NCI-H146 treated with DMSO at 0.1 percent for 48 hours (cell line): Measurements from ENCODE around the gene PRF1.
"Not testable (repeated sequence)": the region's sequence is repeated elsewhere in the genome, so short reads cannot be mapped to it uniquely, and the experiment has no call there.

ENCODE experiments used
- DNase-seq: peaks from one replicate; lab custom pipeline; 2025; ENCODE audit not compliant: unreplicated experiment; lab: John Stamatoyannopoulos, UW

The PRF1 gene

DNA sequence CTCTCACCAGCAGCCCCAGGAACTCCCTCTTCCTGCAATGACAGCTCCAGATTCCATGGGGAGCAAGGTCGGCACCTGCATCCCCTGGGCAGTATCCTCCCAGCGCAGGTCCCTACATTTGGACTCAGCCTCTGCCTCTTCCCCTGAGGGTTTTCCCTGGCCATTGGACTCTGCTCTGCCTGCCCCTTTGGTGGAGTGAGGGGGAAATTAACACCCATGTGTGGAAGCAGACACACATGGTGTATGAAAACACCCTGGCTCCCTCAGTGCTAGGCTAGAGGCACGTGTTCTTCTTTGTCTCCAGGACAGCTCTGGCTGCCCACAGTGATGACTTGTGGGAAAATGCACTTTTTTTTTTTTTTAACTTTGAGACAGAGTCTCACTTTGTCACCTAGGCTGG, 8.4 kb downstream of the PRF1 start:
- DNase-seq, result no peak

DNA sequence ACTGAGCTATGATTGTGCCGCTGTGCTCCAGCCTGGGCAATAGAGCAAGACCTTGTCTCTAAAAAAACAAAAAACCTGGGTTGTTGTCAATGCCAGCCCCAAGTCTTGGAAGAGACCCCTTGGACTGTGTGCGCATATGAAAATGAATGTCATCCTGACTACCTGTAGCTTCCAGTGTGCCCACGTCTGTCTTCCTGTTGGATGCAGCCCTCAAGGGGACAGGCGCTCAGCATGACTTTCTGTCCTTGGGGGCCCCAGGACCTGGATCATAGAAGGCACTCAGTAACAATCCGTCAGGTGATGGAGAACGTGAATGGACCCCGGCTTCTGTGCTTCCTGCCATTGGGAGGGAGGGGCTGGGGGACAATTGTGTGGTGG, 9.0 kb downstream of the PRF1 start:
- DNase-seq, result no peak

DNA sequence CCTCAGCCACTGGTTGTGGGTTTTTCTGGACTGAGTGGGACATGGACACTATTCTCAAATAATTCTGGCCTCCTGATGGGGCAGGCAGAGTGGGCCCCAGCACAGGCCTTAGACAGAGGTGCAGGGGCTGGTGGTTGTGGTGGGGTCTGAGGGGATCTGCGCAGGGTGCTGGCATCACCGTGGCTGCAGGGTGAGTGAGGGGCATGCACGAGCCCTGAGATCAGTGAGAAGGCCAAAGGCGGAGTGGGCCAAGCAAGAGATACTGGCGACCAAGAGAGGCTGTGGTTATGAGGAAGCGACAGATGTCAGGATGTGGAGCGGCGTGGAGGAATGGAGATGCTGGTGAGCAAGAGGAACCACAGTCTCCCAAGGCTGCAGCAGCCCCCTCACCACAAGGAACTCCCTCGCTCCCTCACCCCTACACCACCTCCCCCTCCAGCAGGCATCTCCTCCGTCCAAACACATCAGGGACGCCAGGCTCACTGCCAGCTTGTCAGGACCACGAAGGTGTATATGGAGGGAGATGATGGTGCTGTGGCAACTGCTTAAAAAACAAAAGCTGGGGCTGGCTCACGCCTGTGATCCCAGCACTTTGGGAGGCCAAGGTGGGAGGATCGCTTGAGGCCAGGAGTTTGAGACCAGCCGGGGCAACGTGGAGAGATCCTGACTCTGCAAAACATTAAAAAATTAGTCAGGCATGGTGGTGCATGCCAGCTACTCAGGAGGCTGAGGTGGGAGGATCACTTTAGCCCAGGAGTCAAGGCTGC, 9.6 kb downstream of the PRF1 start:
- DNase-seq, result no peak

DNA sequence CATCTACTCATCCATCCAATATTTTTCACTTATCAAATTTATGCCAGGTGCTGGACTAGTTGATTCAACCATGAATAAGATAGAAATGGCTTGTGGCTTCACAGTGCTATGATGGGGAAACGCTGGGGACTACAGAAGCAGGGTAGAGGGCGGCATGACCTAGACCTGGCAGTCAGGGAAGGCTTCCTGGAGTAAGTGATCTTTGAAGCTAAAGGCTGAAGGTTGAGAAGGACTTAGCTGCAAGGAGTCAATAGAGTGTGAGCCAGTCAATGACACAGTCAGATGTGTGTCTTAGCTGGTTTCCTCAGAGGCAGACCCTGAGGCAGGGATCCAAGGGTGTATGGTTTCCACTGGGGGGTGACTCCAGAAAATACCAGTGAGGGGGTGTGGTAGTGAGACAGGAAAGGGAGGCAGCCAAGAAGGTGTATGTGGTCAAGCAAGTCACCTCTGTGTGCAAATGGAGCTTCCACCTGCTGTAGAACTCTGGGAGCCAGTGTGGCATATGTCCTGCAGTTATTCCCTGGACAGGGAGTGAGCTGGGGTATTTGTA, 10.3 kb downstream of the PRF1 start:
- no peak for DNase-seq

DNA sequence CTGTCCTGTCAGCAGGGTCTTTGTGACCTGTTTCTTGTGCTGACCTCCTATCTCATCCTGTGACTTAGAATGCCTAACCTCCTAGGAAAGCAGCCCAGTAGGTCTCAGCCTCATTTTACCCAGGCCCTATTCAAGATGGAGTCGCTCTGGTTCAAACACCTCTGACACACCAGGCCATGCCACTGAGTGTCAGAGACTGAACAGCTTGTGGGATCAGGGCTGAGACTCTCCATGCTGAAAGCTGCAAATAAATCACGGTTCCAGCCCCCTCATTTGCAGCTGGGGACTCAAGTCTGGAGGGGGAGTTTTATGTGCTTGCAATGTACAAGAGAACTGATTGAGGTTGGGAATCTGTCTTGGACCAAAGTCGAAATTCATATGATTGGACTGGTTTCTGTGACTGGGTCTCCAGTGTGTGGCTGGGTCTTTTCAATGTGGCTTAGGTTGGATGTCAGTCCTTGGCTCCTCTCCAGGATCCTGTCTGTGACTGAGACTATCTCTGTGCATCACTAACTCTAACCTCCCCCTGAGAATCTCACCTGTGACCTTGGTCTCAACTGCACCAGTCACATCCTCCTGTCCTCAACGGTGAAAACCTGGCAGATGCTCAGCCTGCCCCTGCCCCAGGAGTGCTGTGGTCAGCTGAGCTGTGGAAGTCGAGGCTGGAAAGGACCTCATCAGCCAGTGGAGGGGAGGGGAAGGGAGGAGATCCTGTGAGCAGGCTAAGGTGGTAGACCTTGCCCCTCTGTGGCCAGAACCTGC, 11.7 kb downstream of the PRF1 start:
- no peak for DNase-seq

DNA sequence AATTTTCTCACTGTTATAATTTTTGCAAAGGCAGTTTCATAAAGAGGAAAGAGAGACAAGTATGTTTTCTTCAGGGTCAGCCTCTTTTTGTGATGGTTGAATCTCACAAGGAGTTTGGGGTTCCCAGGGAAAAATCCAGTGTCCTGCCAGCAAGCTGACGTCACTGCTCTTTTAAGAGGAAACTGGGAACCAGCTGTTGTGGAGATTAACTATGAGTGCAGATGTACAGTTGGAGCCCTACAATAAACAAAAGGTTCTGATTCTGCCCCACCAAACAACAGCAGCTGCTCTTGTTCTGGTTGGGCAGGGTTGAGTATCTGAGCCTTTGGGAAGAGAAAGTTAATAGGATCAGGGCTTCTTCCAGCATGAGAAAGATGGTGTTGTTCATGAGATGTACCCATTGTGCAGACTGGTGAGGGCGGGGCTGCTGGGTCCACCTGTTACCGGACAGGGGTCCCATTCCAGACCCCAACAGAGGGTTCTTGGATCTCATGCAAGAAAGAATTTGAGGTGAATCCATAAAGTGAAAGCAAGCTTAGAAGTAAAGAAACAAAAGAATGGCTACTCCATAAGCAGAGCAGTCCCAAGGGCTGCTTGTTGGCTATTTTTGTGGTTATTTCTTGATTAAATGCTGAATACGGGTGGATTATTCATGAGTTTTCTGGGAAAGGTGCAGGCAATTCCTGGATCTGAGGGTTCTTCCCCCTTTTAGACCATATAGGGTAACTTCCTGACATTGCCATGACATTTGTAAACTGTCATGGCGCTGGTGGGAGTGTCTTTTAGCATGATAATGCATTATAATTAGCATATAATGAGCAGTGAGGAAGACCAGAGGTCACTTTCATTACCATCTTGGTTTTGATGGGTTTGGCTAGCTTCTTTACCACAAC, 12.5 kb downstream of the PRF1 start:
- DNase-seq, result no peak

DNA sequence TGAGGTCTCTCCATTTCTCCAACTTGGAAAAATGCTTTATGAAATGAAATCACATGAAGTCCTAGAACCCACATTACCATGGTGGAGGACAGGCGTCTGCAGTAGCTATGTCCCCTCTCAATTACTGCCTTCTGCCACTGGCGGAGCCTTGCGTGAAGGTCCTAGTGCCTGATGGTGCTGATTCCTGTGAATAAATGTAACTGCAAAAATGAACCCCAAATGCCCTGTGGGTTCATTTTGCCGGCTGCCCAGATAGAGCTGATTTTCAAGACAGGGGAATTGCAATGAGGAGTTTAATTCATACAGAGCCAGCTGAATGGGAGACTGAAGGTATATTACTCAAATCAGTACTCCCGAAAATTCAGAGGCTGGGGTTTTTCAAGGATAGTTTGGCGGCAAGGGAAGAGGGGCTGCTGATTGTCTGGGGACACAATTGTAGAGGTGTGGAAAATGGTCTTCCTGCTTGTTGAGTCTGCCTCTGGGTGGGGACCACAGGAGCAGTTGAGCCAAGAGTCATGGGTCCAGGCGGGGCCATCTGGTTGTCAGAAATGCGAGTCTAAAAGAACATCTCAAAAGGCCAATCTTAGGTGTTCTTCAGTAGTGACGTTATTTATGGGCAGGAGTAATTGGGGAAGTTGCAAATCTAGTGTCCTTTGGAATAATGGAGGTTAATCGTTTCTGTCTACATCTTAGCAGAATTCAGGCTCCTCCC, 13.5 kb downstream of the PRF1 start:
- DNase-seq, result no peak

DNA sequence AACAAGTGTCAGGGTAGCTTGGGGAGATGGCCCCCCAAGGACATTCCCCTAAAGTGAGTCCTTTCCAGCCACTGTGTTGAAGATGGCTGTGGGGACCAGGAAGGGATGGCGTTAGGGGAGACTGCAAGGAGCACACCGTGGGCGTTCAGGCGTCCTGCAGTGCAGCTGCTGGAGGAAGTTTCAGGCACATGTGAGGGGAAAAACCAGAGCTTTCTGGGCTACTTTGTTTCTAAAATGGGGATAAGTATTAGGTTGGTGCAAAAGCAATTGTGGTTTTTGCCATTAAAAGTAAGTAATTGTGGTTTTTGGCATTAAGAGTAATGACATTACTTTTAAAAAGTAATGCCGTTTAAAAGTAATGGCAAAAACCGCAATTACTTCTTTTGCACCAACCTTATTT, 14.3 kb downstream of the PRF1 start:
- DNase-seq, result no peak

DNA sequence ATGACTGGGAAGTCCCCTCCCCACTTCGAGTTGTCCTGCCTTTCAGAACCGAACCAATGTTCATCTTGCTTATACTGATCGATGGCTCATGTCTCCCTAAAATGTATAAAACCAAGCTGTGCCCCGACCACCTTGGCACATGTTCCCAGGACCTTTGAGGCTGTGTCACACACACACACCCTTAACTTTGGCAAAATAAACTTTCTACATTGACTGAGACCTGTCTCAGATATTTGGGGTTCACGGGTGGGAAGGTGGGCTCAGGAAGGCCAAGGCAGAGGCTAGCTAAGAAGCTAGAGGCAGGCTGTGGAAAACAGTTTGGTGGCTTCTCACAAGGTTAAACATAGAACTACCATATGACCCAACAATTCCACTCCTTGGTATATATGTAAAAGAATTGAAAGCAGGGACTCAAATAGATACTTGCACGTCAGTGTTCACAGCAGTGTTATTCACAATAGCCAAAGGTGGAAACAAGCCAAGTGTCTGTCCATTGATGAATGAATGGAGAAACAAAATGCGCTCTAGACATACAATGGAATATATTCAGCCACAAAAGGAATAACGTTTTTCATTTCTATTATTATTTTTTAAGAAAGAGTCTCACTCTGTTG, 15.4 kb downstream of the PRF1 start:
- DNase-seq, result no peak

DNA sequence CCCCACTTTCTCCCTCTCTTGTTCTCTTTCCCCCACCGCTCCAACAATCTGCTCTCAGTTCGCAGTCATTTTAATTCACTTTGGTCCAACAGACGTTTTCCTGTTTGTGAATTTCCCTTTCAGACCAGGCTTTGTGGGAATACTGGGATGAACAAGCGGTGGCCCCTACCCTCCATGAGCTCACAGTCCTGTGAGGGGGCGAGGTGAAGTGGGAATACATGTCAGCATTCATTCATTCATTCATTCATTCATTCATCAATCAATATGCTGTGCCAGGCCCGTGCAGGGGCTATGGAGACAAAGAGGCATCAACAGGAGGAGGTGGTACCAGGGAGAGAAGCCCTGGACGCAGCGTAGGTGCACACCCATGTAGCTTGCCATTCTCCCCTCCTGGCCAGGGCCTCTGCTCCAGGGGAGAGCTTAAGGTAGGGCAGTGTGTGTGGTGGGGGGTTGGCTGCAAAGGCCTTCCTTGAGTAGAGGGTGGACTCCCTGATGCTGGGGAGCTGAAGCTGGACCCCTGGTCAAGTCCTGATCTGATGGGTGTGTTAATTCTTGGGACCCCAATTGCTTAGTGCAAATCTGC, 16.1 kb downstream of the PRF1 start:
- DNase-seq, result no peak

DNA sequence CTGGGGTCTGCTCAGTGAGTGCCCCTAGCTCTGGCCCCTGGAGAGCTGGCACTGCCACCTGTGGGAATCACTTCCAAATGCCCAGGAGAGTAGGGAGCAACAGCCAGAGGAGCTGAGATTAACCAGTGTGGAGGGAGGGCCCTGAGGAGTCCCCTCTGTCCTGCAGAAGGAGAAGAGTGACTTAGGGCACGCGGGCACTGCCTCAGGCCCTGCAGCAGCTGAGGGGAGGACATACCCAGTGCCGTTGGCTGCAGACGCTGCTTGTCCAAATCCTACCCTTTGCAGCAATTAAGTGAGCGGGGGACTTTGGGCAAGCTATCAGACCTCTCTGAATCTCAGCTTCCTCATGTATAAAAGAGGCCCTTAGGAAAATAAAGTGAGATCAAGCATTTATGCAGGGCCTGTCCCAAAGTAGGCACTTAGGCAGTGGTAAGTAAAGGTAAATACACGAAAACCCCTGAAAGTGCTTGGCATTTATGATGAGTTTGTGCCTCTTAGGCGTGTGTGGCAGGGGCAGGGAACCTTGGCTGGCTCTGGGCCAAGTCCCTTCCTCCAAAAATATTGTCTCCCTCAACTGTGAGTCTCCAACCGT, 16.9 kb downstream of the PRF1 start:
- DNase-seq, result no peak

DNA sequence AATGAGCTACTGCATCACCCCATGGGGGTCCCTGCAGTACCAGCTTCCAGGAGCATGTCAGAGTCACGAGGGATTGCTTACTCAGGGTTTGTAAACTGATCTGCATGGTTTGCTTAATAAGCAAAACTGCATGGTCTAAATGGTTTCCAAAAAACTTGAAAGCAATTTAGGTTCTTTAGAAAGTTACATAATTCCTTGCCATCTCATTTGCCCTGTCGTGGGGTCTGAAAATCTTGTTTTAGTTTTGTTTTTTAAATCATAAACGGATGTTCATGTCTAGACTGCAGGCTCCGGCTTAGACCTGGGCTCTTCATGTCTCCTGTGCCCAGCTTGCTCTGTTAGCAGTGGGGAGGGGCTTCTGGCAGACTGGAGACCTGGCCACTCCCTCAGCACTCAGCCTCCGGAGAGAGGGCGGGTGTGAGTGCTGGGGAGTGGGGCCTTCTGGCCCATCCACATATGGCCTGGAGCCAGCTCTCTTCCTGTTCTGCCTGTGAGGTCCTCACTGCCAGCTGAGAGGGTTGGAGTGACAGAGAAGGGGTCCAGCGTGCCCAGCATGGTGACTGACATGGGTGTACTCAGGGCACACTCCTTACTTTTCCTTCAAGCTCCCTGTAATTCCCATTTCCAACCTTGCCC, 17.5 kb downstream of the PRF1 start:
- DNase-seq, result peak; percentile 81

DNA sequence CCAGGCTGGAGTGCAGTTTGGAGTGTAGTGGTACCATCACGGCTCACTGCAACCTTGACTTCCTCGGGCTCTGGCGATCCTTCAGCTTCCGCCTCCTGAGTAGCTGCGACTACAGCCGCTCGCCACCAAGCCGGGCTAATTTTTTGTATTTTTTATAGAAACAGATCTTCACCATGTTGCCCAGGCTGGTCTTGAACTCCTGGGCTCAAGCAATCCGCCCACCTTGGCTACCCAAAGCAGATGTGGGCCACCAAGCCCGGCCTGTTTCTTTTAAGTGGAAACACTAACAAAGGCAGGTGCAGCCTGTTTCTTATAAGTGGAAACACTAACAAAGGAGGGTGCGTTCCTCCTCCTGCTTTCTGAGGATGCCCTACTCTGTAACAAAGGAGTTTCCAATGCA, 18.2 kb downstream of the PRF1 start:
- DNase-seq, result no peak

DNA sequence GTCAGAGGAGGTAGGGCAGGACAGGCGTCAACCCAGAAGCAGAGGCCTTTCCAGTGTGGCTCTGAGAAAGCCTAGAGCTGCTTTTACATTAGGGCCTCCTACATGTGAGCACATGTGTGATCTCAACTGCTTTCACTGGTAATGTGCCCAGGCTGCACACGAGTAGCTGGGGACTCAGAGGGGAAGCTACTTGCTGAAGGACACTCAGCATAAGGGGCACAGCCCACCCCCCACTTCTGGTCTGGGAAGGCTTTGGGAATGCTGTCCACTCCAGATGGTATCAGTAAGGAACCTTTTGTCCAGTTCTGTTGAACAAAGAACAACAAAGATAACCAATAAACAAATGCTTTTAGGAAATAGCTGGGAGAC, 18.9 kb downstream of the PRF1 start:
- no peak for DNase-seq

DNA sequence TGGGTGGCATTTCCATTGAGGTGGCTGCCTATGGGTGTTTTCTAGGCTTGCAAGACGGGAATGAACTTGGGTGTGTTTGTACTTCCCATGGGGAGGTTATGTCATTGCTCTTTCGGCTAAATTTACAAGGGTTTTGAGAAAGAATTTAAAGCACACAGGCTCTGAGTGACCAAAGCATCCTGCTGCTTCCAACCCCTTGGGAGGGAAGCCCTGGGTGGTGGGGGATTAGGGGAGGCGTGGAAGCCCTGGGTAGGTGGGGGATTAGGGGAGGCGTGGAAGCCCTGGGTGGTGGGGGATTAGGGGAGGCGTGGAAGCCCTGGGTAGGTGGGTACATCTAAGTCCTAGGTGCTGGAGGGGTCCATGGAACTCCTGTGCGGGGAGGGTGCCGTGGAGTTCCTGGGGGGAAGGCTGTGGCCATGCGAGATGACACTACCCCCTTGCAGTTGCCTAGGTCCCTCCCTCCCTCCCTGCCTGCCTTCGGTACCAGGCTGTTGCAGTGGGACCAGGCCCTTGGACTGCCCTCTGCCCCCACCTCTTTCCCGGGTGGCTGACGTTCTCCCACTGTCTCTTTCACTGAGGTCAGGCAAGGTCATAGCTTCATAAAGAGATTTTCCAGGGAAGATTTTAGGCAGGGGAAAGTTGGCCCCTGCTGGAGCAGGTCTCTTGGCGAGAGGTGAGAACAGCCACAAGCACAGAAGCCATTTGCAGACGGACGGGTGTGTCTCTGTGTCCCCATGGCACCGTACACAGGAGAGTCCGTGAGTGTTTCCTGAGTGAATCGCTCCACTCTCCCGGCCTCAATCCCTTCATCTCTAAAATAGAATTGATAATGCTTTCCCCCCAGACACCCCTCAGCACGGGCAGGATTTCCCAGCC, 19.5 kb downstream of the PRF1 start:
- DNase-seq, result no peak

DNA sequence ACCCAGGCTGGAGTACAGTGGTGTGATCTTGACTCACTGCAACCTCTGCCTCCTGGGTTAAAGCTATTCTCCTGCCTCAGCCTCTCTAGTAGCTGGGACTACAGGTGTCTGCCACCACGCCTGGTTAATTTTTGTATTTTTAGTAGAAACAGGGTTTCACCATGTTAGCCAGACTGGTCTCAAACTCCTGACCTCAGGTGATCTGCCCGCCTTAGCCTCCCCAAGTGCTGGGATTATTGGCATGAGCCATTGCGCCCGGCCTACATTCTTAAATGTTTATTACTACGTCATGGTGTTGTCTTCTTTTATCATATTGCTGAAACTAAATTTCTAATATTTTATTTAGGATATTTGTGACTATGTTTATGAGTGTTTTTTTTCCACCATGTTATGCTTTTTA, 21.4 kb downstream of the PRF1 start:
- DNase-seq, result not testable (repeated sequence)

DNA sequence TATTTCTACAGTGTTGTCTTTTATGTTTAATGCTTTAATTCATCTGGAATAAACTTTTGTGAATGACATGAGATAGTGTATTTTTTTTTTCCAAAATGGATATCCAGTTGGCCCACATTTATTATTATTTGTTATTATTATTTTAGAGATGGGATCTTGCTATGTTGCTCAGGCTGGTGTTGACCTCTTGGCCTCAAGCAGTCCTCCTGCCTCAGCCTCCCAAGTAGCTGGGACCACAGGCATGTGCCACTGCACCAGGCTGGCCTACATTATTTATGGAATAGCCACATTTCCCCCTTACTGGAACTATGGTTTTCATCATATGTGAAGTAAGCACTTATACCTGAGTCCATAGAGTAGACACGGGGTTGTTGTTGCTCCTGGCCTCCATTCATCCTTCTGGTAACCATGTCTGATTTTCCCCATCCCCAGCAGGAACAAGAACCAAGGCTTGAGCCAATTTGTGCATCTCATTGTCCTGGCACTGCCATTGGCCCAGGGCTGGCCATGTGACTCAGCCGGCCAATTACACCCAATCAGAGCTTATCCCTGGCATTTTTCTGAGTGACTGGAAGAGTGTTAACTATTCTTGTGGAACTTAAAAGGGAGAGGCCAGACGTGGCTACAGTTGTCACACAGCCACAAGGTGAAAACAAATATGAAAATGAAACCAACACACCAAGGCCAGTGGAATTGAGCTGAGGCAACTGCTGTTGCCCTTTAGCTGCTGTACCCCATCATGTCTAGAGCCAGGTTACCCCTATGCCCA, 23.1 kb downstream of the PRF1 start:
- no peak for DNase-seq
